MM.1S (cell line): ENCODE results near the gene TMEM86A.

Experiments
- EZH2phosphoT487 ChIP-seq: fragments of 300-600 bp; sonication (generic); IDR thresholded peaks from 2 replicates; pipeline ENCODE4 v1.6.1; 2018; ENCODE audit warnings: antibody characterized with exemption, low read length
- TF ChIP-seq, protein P1 (sequence below): fragments of 300-600 bp; sonication (generic); IDR thresholded peaks from 2 replicates; pipeline ENCODE4 v1.5.1; 2016; ENCODE audit warnings: antibody characterized with exemption, low read length, mixed read lengths

DNA sequence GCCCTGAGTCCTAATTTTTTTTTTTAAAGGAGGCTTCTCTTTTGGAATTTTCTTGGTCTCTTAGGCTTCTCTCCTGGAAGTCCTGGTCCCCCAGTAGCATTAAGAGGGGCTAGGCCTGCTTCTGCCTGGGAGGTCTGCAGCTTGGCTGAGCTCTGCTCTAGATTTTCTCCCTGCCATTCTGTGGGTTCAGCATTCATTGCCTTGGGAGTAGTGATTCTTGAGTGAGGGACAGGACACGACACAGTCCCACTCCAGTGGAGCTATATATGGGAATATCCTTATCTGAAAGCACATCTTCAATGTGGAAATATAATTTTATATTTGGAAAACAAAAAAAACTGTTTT lies 23.7 kb downstream of the TMEM86A start:
- TF ChIP-seq EZH2phosphoT487 = no peak
- TF ChIP-seq, protein P1, sequence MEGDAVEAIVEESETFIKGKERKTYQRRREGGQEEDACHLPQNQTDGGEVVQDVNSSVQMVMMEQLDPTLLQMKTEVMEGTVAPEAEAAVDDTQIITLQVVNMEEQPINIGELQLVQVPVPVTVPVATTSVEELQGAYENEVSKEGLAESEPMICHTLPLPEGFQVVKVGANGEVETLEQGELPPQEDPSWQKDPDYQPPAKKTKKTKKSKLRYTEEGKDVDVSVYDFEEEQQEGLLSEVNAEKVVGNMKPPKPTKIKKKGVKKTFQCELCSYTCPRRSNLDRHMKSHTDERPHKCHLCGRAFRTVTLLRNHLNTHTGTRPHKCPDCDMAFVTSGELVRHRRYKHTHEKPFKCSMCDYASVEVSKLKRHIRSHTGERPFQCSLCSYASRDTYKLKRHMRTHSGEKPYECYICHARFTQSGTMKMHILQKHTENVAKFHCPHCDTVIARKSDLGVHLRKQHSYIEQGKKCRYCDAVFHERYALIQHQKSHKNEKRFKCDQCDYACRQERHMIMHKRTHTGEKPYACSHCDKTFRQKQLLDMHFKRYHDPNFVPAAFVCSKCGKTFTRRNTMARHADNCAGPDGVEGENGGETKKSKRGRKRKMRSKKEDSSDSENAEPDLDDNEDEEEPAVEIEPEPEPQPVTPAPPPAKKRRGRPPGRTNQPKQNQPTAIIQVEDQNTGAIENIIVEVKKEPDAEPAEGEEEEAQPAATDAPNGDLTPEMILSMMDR = no peak; the same call in 1 of the 2 replicates
